ENCODE data around the gene TMCO5A. TPM values are rescaled to one million over a fixed set of nuclear protein-coding genes. Genes with fewer than 3 reads are reported as not detected.

Gene TMCO5A
- total RNA-seq, 1 donor from 2014 or later: not detected

DNA sequence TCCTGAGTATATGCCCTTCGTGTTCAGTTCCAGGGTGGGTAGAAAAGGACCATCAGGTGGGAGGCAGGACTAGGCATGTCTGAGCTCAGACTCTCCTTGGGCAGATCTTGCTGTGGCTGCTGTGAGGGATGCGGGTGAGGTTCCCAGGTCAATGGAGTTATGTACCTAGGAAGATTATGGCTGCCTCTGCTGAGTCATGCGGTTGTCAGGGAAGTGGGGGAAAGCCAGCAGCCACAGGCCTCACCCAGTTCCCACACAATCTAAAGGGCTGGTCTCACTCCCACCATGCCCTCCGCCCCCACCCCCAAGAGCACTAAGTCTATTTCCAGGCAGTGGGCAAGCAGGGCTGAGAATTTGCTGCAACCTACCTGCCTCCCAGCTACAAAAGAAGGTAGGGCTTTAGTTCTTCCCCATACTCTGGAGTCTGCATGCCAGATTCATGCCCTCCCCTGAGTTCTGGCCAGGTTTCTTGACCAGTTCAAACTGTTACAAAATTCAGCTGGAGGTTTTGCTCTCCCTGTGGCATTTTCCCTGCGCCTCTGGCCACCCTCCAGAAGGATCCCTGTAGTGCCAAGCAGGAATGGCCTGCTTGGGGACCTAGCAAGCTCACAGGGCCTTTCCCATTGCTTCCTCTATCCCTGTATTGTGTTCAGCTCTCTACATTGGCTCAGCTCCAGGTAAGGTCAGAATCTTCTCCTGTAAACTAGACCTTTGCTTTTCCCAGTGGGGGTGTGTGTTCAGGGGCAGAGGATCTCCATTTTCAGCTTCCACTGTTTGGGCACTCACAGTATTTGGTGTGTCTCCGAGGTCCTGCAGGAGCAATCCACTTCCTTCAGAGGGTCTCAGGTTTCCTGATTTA is 12.7 kb upstream of the TMCO5A start:
- no peak for DNase-seq (ENCODE audit: low spot score)
- no peaks in the 10 kb centered on the region for H3K4me1 Mint-ChIP-seq (ENCODE audit: low read depth)
- H3K27me3 Mint-ChIP-seq (ENCODE audit: low read depth): peaks cover 1% of the 10 kb centered on the region
- no peak for TF ChIP-seq CTCF (IDR thresholded peaks at IDR 0.05)
- no peak overlapping the region for H3K27ac Mint-ChIP-seq (ENCODE audit: unreplicated experiment)
- H3K4me3 Mint-ChIP-seq (ENCODE audit: unreplicated experiment): no peak overlapping the region
- H3K9me3 Mint-ChIP-seq (ENCODE audit: low read depth): peaks cover 6% of the 10 kb centered on the region
- H3K36me3 Mint-ChIP-seq (ENCODE audit: low read depth): peaks cover 4% of the 10 kb centered on the region

DNA sequence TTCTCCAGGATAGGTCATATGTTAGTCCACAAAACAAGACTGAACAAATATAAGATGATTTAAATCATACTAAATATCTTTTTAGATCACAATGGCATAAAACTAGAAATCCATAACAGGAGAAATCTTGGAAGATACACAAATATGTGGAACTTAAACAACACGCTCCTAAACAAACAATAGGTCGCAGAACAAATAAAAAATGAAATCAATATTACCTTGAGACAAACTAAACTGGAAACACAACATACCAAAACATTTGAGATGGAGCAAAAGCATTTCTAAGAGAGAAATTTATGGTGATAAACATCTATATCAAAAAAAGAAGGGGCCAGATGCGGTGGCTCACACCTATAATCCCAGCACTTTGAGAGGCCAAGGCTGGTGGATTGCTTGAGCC is 8.3 kb upstream of the TMCO5A start:
- no peak for TF ChIP-seq CTCF (IDR thresholded peaks at IDR 0.05)
- H3K9me3 Mint-ChIP-seq (ENCODE audit: low read depth): peaks cover 3% of the 10 kb centered on the region
- H3K36me3 Mint-ChIP-seq (ENCODE audit: low read depth): no peaks in the 10 kb centered on the region
- peaks cover 1% of the 10 kb centered on the region for H3K27me3 Mint-ChIP-seq (ENCODE audit: low read depth)
- DNase-seq (ENCODE audit: low spot score): no peak
- H3K27ac Mint-ChIP-seq (ENCODE audit: unreplicated experiment): no peak overlapping the region
- no peaks in the 10 kb centered on the region for H3K4me1 Mint-ChIP-seq (ENCODE audit: low read depth)
- no peak overlapping the region for H3K4me3 Mint-ChIP-seq (ENCODE audit: unreplicated experiment)

DNA sequence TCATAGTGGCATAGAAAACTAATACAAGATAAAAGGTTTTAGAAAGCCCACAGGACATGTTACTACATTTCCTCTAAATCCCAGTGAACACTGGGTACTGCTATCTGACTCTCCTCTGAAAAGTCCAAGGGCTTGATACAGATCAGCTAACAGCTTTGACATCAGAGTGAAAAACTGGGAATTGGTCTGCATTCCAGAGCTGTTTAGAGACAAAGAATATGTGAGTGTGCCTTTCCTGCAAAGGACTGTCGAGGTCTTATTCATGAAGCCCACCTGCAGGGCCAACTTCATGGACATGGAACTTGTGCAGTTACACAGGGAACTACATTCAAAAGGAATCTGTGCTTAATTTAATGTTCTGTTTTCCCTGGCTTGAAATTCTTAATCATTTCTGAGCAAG is 5.2 kb upstream of the TMCO5A start:
- no peaks in the 10 kb centered on the region for H3K36me3 Mint-ChIP-seq (ENCODE audit: low read depth)

GRCh38 chr15:37931321-37931720 is 3.1 kb upstream of the TMCO5A start:
- Mint-ChIP-seq H3K4me3 (ENCODE audit: unreplicated experiment) (no peak overlapping the region), H3K27me3 (ENCODE audit: low read depth) (no peaks in the 10 kb centered on the region), H3K27ac (ENCODE audit: unreplicated experiment) (no peak overlapping the region), H3K9me3 (ENCODE audit: low read depth) (no peaks in the 10 kb centered on the region), H3K4me1 (ENCODE audit: low read depth) (peaks cover 9% of the 10 kb centered on the region), H3K36me3 (ENCODE audit: low read depth) (no peaks in the 10 kb centered on the region)
- TF ChIP-seq CTCF (IDR thresholded peaks at IDR 0.05): no peak
- no peak for DNase-seq (ENCODE audit: low spot score)

More for the DNA sequence above, 5.2 kb upstream of the TMCO5A start:
- H3K4me1 Mint-ChIP-seq (ENCODE audit: low read depth): peaks cover 9% of the 10 kb centered on the region
- peaks cover 1% of the 10 kb centered on the region for H3K27me3 Mint-ChIP-seq (ENCODE audit: low read depth)
- no peak overlapping the region for H3K4me3 Mint-ChIP-seq (ENCODE audit: unreplicated experiment)
- no peak overlapping the region for H3K27ac Mint-ChIP-seq (ENCODE audit: unreplicated experiment)
- no peaks in the 10 kb centered on the region for H3K9me3 Mint-ChIP-seq (ENCODE audit: low read depth)
- no peak for TF ChIP-seq CTCF (IDR thresholded peaks at IDR 0.05)
- no peak for DNase-seq (ENCODE audit: low spot score)

GRCh38 chr15:37931868-37932267 is 2.6 kb upstream of the TMCO5A start:
- Mint-ChIP-seq H3K27me3 (ENCODE audit: low read depth) (peaks cover 3% of the 10 kb centered on the region), H3K36me3 (ENCODE audit: low read depth) (peaks cover 1% of the 10 kb centered on the region), H3K9me3 (ENCODE audit: low read depth) (no peaks in the 10 kb centered on the region), H3K4me3 (ENCODE audit: unreplicated experiment) (no peak overlapping the region), H3K27ac (ENCODE audit: unreplicated experiment) (no peak overlapping the region), H3K4me1 (ENCODE audit: low read depth) (peaks cover 9% of the 10 kb centered on the region)
- no peak for DNase-seq (ENCODE audit: low spot score)
- no peak for TF ChIP-seq CTCF (IDR thresholded peaks at IDR 0.05)

All from chondrocyte (in vitro differentiated cells).